Ectodermal cell (in vitro differentiated cells): Measurements from ENCODE around the gene FANCC.

Source experiments
- H3K27ac ChIP-seq: 2 replicates; pipeline ENCODE4 v1.7.0; 2013; ENCODE audit warnings: mild to moderate bottlenecking, low read depth, low read length; ENCODE audit not compliant: insufficient read depth, poor library complexity, severe bottlenecking
- H3K27me3 ChIP-seq: 2 replicates; pipeline ENCODE4 v1.7.0; 2013; ENCODE audit warnings: mild to moderate bottlenecking, low read length; ENCODE audit not compliant: insufficient read depth, control insufficient read depth, poor library complexity, severe bottlenecking
- H3K36me3 ChIP-seq: one replicate; pipeline ENCODE4 v1.7.0; 2013; ENCODE audit warnings: low read length; ENCODE audit not compliant: control insufficient read depth, insufficient read depth
- H3K4me1 ChIP-seq: one replicate; pipeline ENCODE4 v1.7.0; 2013; ENCODE audit warnings: low read length; ENCODE audit not compliant: control insufficient read depth, insufficient read depth
- H3K4me3 ChIP-seq: 2 replicates; pipeline ENCODE4 v1.7.0; 2013; ENCODE audit warnings: low read depth, low read length, control low read depth; ENCODE audit not compliant: insufficient read depth
- H3K9me3 ChIP-seq: 2 replicates; pipeline ENCODE4 v1.7.0; 2013; ENCODE audit warnings: mild to moderate bottlenecking, low read length, moderate library complexity; ENCODE audit not compliant: control insufficient read depth
- WGBS, 2 experiments: methylation state at CpG; one replicate each; pipeline ENCODE4 v1.1.7; 2013; ENCODE audit warnings: missing lambda C conversion rate in 2 of 2; 5-methylcytosine and 5-hydroxymethylcytosine counted together

Gene FANCC

GRCh38 chr9:95156074-95156473 is 161.4 kb downstream of the FANCC start:
- WGBS, 2 experiments: 95 to 97% methylated on average over 1 of the region's 2 CpGs
- no peaks in the 10 kb centered on the region for H3K4me1 ChIP-seq
- H3K4me3 ChIP-seq: no peak overlapping the region
- H3K27me3 ChIP-seq: no peaks in the 10 kb centered on the region
- no peaks in the 10 kb centered on the region for H3K36me3 ChIP-seq
- no peak overlapping the region for H3K27ac ChIP-seq
- H3K9me3 ChIP-seq: no peaks in the 10 kb centered on the region

DNA sequence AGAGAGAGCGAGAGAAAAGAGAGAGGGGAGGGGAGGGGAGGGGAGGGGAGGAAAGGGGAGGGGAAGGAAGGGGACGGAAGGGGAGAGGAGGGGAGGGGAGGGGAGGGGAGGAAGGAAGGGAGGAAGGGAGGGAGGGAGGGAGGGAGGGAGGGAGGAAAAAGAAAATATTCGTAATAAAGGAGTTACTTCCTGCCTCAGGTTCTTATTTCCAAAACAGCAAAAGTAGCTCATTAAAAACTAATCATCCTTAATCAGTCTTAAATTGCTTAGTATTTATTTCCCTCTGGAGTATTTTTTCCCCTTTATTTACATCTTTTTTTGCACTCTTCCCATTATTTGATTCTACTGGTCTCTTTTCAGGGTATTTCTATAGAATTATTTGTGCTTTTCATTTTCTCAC is 162.3 kb downstream of the FANCC start:
- WGBS, 2 experiments: 86% methylated on average over 1 of the region's 3 CpGs; no CpG with 5 or more reads in 1 of the 2 experiments
- no peak overlapping the region for H3K4me3 ChIP-seq
- no peaks in the 10 kb centered on the region for H3K27me3 ChIP-seq
- no peaks in the 10 kb centered on the region for H3K4me1 ChIP-seq
- no peaks in the 10 kb centered on the region for H3K9me3 ChIP-seq
- no peak overlapping the region for H3K27ac ChIP-seq
- no peaks in the 10 kb centered on the region for H3K36me3 ChIP-seq

GRCh38 chr9:95150903-95151302 is 166.6 kb downstream of the FANCC start:
- 86% methylated on average over 7 of the region's 7 CpGs for WGBS, 2 experiments
- Histone ChIP-seq H3K9me3 (no peaks in the 10 kb centered on the region), H3K4me1 (no peaks in the 10 kb centered on the region), H3K4me3 (no peak overlapping the region), H3K27me3 (no peaks in the 10 kb centered on the region), H3K27ac (no peak overlapping the region), H3K36me3 (no peaks in the 10 kb centered on the region)

- H3K4me1 ChIP-seq: no peaks in the 10 kb centered on the region
- no peaks in the 10 kb centered on the region for H3K36me3 ChIP-seq
- H3K27me3 ChIP-seq: no peaks in the 10 kb centered on the region
- H3K4me3 ChIP-seq: no peak overlapping the region
- H3K27ac ChIP-seq: no peak overlapping the region
- no peaks in the 10 kb centered on the region for H3K9me3 ChIP-seq
- WGBS, 2 experiments: 90 to 95% methylated on average over 2 of the region's 2 CpGs
Measured at GRCh38 chr9:95148208-95148520, 169.3 kb downstream of the FANCC start.

- no peaks in the 10 kb centered on the region for H3K27me3 ChIP-seq
- no peaks in the 10 kb centered on the region for H3K9me3 ChIP-seq
- no peak overlapping the region for H3K27ac ChIP-seq
- H3K36me3 ChIP-seq: no peaks in the 10 kb centered on the region
- WGBS, 2 experiments: 92 to 94% methylated on average over 7 of the region's 7 CpGs
- H3K4me3 ChIP-seq: no peak overlapping the region
- H3K4me1 ChIP-seq: no peaks in the 10 kb centered on the region
Measured at GRCh38 chr9:95147452-95148207, 169.9 kb downstream of the FANCC start.

GRCh38 chr9:95143591-95144561 is 173.6 kb downstream of the FANCC start:
- 94% methylated on average over 18 of the region's 18 CpGs for WGBS, 2 experiments
- Histone ChIP-seq H3K27ac (no peak overlapping the region), H3K4me1 (no peaks in the 10 kb centered on the region), H3K36me3 (no peaks in the 10 kb centered on the region), H3K27me3 (no peaks in the 10 kb centered on the region), H3K4me3 (no peak overlapping the region), H3K9me3 (no peaks in the 10 kb centered on the region)

GRCh38 chr9:95142728-95143127 is 174.8 kb downstream of the FANCC start:
- H3K36me3 ChIP-seq: no peaks in the 10 kb centered on the region
- H3K4me3 ChIP-seq: no peak overlapping the region
- WGBS, 2 experiments: 95 to 98% methylated on average over 3 of the region's 3 CpGs
- H3K4me1 ChIP-seq: no peaks in the 10 kb centered on the region
- H3K27me3 ChIP-seq: no peaks in the 10 kb centered on the region
- H3K27ac ChIP-seq: no peak overlapping the region
- no peaks in the 10 kb centered on the region for H3K9me3 ChIP-seq

DNA sequence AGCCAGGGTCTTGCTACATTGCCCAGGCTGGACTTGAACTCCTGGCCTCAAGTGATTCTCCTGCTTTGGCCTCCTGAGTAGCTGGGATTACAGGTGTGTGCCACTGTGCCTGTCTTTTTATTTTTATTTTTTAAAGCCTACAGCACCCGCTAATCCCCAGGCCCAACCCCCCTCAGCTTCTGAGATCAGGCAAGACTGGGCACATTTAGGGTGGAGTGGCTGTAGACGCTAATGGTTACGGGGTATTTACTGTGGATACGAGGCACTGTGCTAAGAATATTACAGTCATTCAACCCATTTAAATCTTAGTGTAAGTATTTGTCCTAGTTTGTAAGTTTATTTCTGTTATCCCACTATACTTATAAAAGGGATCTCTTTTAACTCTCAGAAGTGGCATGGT is 175.2 kb downstream of the FANCC start:
- no peak overlapping the region for H3K27ac ChIP-seq
- no peaks in the 10 kb centered on the region for H3K9me3 ChIP-seq
- no peaks in the 10 kb centered on the region for H3K4me1 ChIP-seq
- whole genome bisulfite sequencing, 2 experiments: 100% methylated on average over 4 of the region's 4 CpGs
- no peaks in the 10 kb centered on the region for H3K36me3 ChIP-seq
- no peaks in the 10 kb centered on the region for H3K27me3 ChIP-seq
- H3K4me3 ChIP-seq: no peak overlapping the region

DNA sequence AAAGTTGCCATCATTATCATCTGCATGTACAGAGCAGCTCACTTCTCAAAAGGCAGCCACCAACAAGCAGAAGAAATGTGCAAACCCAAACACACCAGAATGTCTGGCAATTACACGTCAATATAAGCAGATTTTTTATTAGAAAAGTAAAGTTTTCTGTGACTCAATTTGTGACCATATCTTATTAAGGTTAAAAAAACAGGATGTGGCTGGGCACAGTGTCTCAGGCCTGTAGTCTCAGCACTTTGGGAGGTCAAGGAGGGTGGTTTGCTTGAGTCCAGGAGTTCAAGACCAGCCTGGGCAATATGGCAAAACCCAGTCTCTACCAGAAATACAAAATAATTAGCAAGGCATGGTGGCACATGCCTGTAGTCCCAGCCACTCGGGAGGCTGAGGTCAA is 176.7 kb downstream of the FANCC start:
- Histone ChIP-seq H3K27me3 (no peaks in the 10 kb centered on the region), H3K36me3 (no peaks in the 10 kb centered on the region), H3K4me1 (no peaks in the 10 kb centered on the region), H3K9me3 (no peaks in the 10 kb centered on the region), H3K4me3 (no peak overlapping the region), H3K27ac (no peak overlapping the region)
- WGBS, 2 experiments: 88 to 98% methylated on average over 2 of the region's 2 CpGs

DNA sequence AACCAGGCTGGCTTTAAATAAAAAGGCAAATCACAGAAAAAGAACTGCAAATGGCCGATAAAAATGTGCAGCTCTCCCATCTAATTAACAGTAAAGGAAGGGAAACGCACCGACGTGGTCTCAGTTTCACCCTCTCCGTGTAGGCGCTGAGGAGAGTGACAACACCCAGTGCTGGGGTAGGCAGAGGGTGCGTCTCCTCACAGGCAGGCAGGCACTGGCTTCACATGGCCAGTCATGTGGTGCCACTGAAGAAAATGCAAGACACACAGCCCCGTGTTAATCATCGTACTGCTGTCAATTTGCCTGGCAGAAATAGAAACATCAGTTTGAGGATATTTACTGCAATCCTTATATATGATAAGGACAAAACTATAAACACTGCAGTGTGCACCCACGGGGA is 178.4 kb downstream of the FANCC start:
- Histone ChIP-seq H3K4me1 (no peaks in the 10 kb centered on the region), H3K27ac (no peak overlapping the region), H3K4me3 (no peak overlapping the region), H3K36me3 (no peaks in the 10 kb centered on the region), H3K27me3 (no peaks in the 10 kb centered on the region), H3K9me3 (no peaks in the 10 kb centered on the region)
- 92 to 96% methylated on average over 10 of the region's 10 CpGs for WGBS, 2 experiments
